ENCODE data around the gene PODNL1. TPM values are rescaled to one million over a fixed set of nuclear protein-coding genes. Genes with fewer than 3 reads are reported as not detected.

The PODNL1 gene
- total and polyA plus RNA-seq, 2 of the 8 experiments (the other 6 are each of a cell fraction or from before 2014, with no cell fraction given): 1.0 to 1.5 TPM

DNA sequence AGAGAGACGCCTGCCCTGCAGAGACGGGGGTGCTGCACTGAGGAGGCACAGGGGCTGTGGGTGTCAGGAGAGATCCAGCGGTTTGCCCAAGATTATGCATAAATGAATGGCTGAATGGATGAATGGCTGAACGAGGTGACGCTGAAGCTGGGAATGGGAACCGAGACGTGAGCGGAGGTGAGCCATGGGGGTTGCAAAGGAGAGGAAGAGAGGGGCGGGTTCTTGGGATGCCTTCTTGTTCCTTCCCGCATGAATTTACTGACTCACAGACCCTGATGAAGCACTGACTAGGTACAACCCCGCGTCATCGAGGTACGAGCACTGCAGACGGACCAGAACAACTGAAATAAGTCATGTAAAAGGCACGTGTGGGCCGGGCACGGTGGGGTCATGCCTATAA is 30.8 kb upstream of the PODNL1 start:
- H2BK120ac ChIP-seq (replicated peaks; ENCODE audit: low read depth, low read length): no peak overlapping the region
- H2BK5ac ChIP-seq (ENCODE audit: low read depth, low read length): no peak overlapping the region
- 0 out of 2 replicates have a peak, but pooled peaks cover 1% of the 10 kb centered on the region for H3K23me2 ChIP-seq (ENCODE audit: low read depth, low read length)
- no peak overlapping the region for H3K4ac ChIP-seq (replicated peaks; ENCODE audit: insufficient read length, low read depth, low read length)
- CTCF ChIA-PET (ENCODE audit: partially characterized antibody): interaction anchor here (0.7 to 2.0 kb wide), 6 partner anchors 8 to 106 kb away, joined by 3 to 6 read pairs (median 4); partner anchors contain the start of gene MISP3
- H3K23ac ChIP-seq (ENCODE audit: insufficient read length): no peak overlapping the region
- H3K18ac ChIP-seq (ENCODE audit: extremely low read depth, low read length): no peak overlapping the region
- H3K79me2 ChIP-seq (ENCODE audit: control insufficient read depth in 1 of 2, insufficient read depth in 2 of 2, low read length in 2 of 2): no peaks in the 10 kb centered on the region
- FAIRE-seq (no peak), DNase-seq (ENCODE audit: low read depth in 1 of 2, low spot score in 2 of 2) (no peak)
- no peak overlapping the region for H3K4me2 ChIP-seq (ENCODE audit: insufficient read depth in 1 of 2, low read depth in 2 of 2, low read length in 2 of 2)
- no peaks in the 10 kb centered on the region for H3K9me3 ChIP-seq (ENCODE audit: insufficient read depth in 2 of 2, low read depth in 1 of 2, low read length in 1 of 2)
- H2BK12ac ChIP-seq (ENCODE audit: low read depth, low read length): no peak overlapping the region
- no peak overlapping the region for H2BK20ac ChIP-seq (ENCODE audit: low read length)
- no peaks in the 10 kb centered on the region for H3K4me1 ChIP-seq (replicated peaks in 1 of 4; ENCODE audit: control insufficient read depth in 3 of 4, insufficient read depth in 4 of 4, low read length in 3 of 4)
- no peaks in the 10 kb centered on the region; a peak in 1 of 7 replicates for H3K27me3 ChIP-seq (replicated peaks in 1 of 4; ENCODE audit: control insufficient read depth in 3 of 4, extremely low read depth in 1 of 4, insufficient read depth in 3 of 4, low read length in 3 of 4)
- WGBS, 2 experiments (ENCODE audit: extremely low coverage in 1 of 2, insufficient coverage in 1 of 2, insufficient read length in 1 of 2, insufficient replicate concordance in 2 of 2, low coverage in 1 of 2, low lambda C conversion rate in 2 of 2, missing lambda C conversion rate in 1 of 2): 88% methylated on average over 17 of the region's 18 CpGs; no CpG with 5 or more reads in 1 of the 2 experiments
- H3K56ac ChIP-seq (replicated peaks; ENCODE audit: insufficient read length, low read depth, low read length): no peak overlapping the region
- no peak overlapping the region for H3K4me3 ChIP-seq (ENCODE audit: extremely low read depth in 1 of 4, insufficient read depth in 2 of 4, low read depth in 3 of 4, low read length in 4 of 4)
- H4K91ac ChIP-seq (replicated peaks; ENCODE audit: insufficient read length, low read length): no peak overlapping the region
- H3K36me3 ChIP-seq (ENCODE audit: control insufficient read depth in 2 of 4, insufficient read depth in 4 of 4, low read length in 3 of 4): peaks cover 0 to 21% (median 10%) of the 10 kb centered on the region in 4 experiments; a peak in 5 of 8 replicates
- no peaks in the 10 kb centered on the region for H3K79me1 ChIP-seq (ENCODE audit: low read depth, low read length)
- POLR2A ChIA-PET (ENCODE audit: partially characterized antibody): interaction anchor here (1.1 to 3.0 kb wide), 3 partner anchors 7 to 16 kb away, joined by 3 to 14 read pairs (median 4); partner anchors contain the start of gene DCAF15
- H4K20me1 ChIP-seq (replicated peaks in 1 of 2; ENCODE audit: control insufficient read depth in 1 of 2, insufficient read depth in 2 of 2, low read length in 2 of 2): no peaks in the 10 kb centered on the region
- H2BK15ac ChIP-seq (ENCODE audit: low read length): no peak overlapping the region
- no peak overlapping the region for H3K14ac ChIP-seq (ENCODE audit: insufficient read length)
- no peak overlapping the region for H2AK5ac ChIP-seq (ENCODE audit: low read depth, low read length)
- TF ChIP-seq TAF7 (optimal IDR thresholded peaks at IDR 0.05; ENCODE audit: borderline replicate concordance, low read depth, low read length): no peak
- no peak for TF ChIP-seq ASH2L (IDR thresholded peaks at IDR 0.05; ENCODE audit: low read length)
- no peak for TF ChIP-seq POU5F1 (IDR thresholded peaks at IDR 0.05; ENCODE audit: low read depth, low read length)
- TF ChIP-seq, protein P1, sequence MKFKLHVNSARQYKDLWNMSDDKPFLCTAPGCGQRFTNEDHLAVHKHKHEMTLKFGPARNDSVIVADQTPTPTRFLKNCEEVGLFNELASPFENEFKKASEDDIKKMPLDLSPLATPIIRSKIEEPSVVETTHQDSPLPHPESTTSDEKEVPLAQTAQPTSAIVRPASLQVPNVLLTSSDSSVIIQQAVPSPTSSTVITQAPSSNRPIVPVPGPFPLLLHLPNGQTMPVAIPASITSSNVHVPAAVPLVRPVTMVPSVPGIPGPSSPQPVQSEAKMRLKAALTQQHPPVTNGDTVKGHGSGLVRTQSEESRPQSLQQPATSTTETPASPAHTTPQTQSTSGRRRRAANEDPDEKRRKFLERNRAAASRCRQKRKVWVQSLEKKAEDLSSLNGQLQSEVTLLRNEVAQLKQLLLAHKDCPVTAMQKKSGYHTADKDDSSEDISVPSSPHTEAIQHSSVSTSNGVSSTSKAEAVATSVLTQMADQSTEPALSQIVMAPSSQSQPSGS (IDR thresholded peaks at IDR 0.05; ENCODE audit: low read length): no peak
- TF ChIP-seq RBBP5 (IDR thresholded peaks at IDR 0.05; ENCODE audit: borderline replicate concordance, low read depth, low read length): no peak
- no peak for TF ChIP-seq RNF2 (IDR thresholded peaks at IDR 0.05; ENCODE audit: borderline replicate concordance, low read depth, low read length, missing control alignments, poor library complexity, severe bottlenecking)
- no peak for TF ChIP-seq KDM5A (IDR thresholded peaks at IDR 0.05; ENCODE audit: low read length)
- no peak for TF ChIP-seq MAFK (IDR thresholded peaks at IDR 0.05; ENCODE audit: low read depth, low read length)
- H2AFZ ChIP-seq (ENCODE audit: low read length): no peak overlapping the region
- H4K8ac ChIP-seq (ENCODE audit: extremely low read depth, insufficient read depth, low read length): no peak overlapping the region
- no peak overlapping the region for H4K5ac ChIP-seq (ENCODE audit: insufficient read length, low read depth, low read length)
- no peak overlapping the region for H3K9ac ChIP-seq (replicated peaks in 1 of 4; ENCODE audit: extremely low read depth in 1 of 4, low read depth in 3 of 4, low read length in 3 of 4)
- no peak overlapping the region for H3K27ac ChIP-seq (ENCODE audit: low read depth, low read length)

All from H1 (cell line).